Astrocyte (in vitro differentiated cells and primary cell): ENCODE results near the gene CYP8B1.

Experiments
- CTCF ChIP-seq: IDR thresholded peaks from 2 replicates; pipeline ENCODE4 v1.5.1; 2011; ENCODE audit warnings: low read depth, mild to moderate bottlenecking, inconsistent platforms, low read length, moderate library complexity; ENCODE audit not compliant: insufficient read depth
- EZH2 ChIP-seq: IDR thresholded peaks from 2 replicates; pipeline ENCODE4 v1.6.1; 2012; ENCODE audit warnings: mild to moderate bottlenecking, low read length, inconsistent platforms; ENCODE audit not compliant: insufficient read depth

- TF ChIP-seq EZH2, result no peak
- TF ChIP-seq CTCF, result no peak
Observed at GRCh38 chr3:42853739-42854302, 21.9 kb downstream of the CYP8B1 start.
